ENCODE results near the gene KNTC1.
"Not testable (repeated sequence)": the region's sequence is repeated elsewhere in the genome, so short reads cannot be mapped to it uniquely, and the experiment has no call there.

The KNTC1 gene

GRCh38 chr12:122526683-122527477 lies at the start of gene KNTC1, which contains the start of gene RSRC2:
TSS of gene KNTC1 (plus strand) at chr12:122527249. CDS start at chr12:122530064, 2,815 bp downstream.
TSS of gene RSRC2 (minus strand) at chr12:122526936. CDS start at chr12:122526853, 83 bp downstream.
- TF ChIP-seq GATA1 (IDR thresholded peaks at IDR 0.05; ENCODE audit: low read depth, low read length) (no peak), POLR2A (IDR thresholded peaks at IDR 0.05; ENCODE audit: low read length) (peak; percentile 100)
- DNase-seq, result peak; percentile 100

- TF ChIP-seq GATA1 (IDR thresholded peaks at IDR 0.05; ENCODE audit: low read depth, low read length), result no peak
- TF ChIP-seq POLR2A (IDR thresholded peaks at IDR 0.05; ENCODE audit: low read length), result no peak
- DNase-seq, result no peak
These were observed 46.3 kb upstream of the KNTC1 start for GRCh38 chr12:122480753-122481152.

- no peak for DNase-seq
- TF ChIP-seq POLR2A (IDR thresholded peaks at IDR 0.05; ENCODE audit: low read length) (no peak), GATA1 (IDR thresholded peaks at IDR 0.05; ENCODE audit: low read depth, low read length) (no peak)
These were observed 45.2 kb upstream of the KNTC1 start for GRCh38 chr12:122481861-122482260.

- TF ChIP-seq POLR2A (IDR thresholded peaks at IDR 0.05; ENCODE audit: low read length) (no peak), GATA1 (IDR thresholded peaks at IDR 0.05; ENCODE audit: low read depth, low read length) (no peak)
- no peak for DNase-seq
These were observed 43.1 kb upstream of the KNTC1 start for GRCh38 chr12:122483969-122484368.

GRCh38 chr12:122484385-122484784 lies 42.7 kb upstream of the KNTC1 start:
- DNase-seq, result not testable (repeated sequence)

GRCh38 chr12:122486360-122486759 lies 40.7 kb upstream of the KNTC1 start:
- peak in 1 of 2 experiments; percentile 19 for DNase-seq

- TF ChIP-seq POLR2A (IDR thresholded peaks at IDR 0.05; ENCODE audit: low read length), result no peak
These were observed 40.1 kb upstream of the KNTC1 start for GRCh38 chr12:122486805-122487426.

GRCh38 chr12:122487807-122488206 lies 39.2 kb upstream of the KNTC1 start:
- DNase-seq, result not testable (repeated sequence)

More at GRCh38 chr12:122486805-122487426, 40.1 kb upstream of the KNTC1 start:
- no peak for DNase-seq

GRCh38 chr12:122489038-122489437 lies 38.0 kb upstream of the KNTC1 start:
- peak; percentile 89 to 94 for DNase-seq
- TF ChIP-seq GATA1 (IDR thresholded peaks at IDR 0.05; ENCODE audit: low read depth, low read length) (peak; percentile 63), POLR2A (IDR thresholded peaks at IDR 0.05; ENCODE audit: low read length) (peak; percentile 54)

GRCh38 chr12:122491991-122492390 lies 35.1 kb upstream of the KNTC1 start:
- peak; percentile 15 to 37 for DNase-seq
- no peak for TF ChIP-seq POLR2A (IDR thresholded peaks at IDR 0.05; ENCODE audit: low read length)
- TF ChIP-seq GATA1 (IDR thresholded peaks at IDR 0.05; ENCODE audit: low read depth, low read length), result no peak

GRCh38 chr12:122493222-122493621 lies 33.8 kb upstream of the KNTC1 start:
- DNase-seq, result not testable (repeated sequence)

GRCh38 chr12:122495258-122495657 lies 31.8 kb upstream of the KNTC1 start:
- TF ChIP-seq POLR2A (IDR thresholded peaks at IDR 0.05; ENCODE audit: low read length) (no peak), GATA1 (IDR thresholded peaks at IDR 0.05; ENCODE audit: low read depth, low read length) (no peak)
- DNase-seq, result no peak

GRCh38 chr12:122499991-122500684 lies 26.9 kb upstream of the KNTC1 start:
- TF ChIP-seq POLR2A (IDR thresholded peaks at IDR 0.05; ENCODE audit: low read length) (no peak), GATA1 (IDR thresholded peaks at IDR 0.05; ENCODE audit: low read depth, low read length) (no peak)

GRCh38 chr12:122500685-122501488 lies 26.2 kb upstream of the KNTC1 start, which contains the start of gene ZCCHC8:
TSS of gene ZCCHC8 (minus strand) at chr12:122500932. CDS start at chr12:122500840, 92 bp downstream.
- peak; percentile 97 to 98 for DNase-seq
- TF ChIP-seq POLR2A (IDR thresholded peaks at IDR 0.05; ENCODE audit: low read length) (peak; percentile 97), GATA1 (IDR thresholded peaks at IDR 0.05; ENCODE audit: low read depth, low read length) (no peak)

More at GRCh38 chr12:122499991-122500684, 26.9 kb upstream of the KNTC1 start:
- DNase-seq, result peak; percentile 83 to 90
